ENCODE measurements around the gene BCAR3.
"Not testable (repeated sequence)": the region's sequence is repeated elsewhere in the genome, so short reads cannot be mapped to it uniquely, and the experiment has no call there.

The BCAR3 gene

DNA sequence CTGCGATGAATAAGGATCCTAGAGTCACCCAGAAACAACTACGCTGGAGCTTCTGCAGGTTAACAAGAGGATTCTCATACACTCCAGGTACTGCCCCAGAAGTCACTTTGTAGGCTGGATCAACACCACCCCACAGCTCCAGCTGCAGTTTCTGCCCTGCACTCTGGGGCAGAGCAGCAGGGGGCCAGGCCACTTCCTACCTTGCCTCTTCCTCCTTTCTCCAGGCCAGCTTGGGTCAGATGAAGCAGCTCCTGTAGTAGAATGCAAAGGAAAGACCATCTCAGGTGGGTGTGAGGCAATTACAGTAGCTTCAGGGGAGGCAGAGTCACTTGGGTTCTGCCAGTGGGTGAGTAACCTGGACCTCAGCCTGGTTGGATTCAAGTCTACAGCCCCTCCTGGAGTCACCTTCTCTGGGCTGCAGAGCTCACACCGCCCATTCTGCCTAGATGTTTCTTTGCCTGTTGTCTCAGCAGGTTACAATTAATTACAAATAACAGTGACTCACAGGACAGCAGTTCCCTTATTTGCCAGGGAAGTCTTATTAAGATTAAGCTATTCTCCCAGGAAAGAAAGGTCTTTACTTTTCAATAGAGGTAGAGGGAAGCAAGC, 24.4 kb upstream of the BCAR3 start:
- no peak for DNase-seq

GRCh38 chr1:93704052-93704451, 22.4 kb upstream of the BCAR3 start:
- no peak for DNase-seq

GRCh38 chr1:93703643-93704042, 22.0 kb upstream of the BCAR3 start:
- no peak for DNase-seq

GRCh38 chr1:93702828-93703183, 21.2 kb upstream of the BCAR3 start:
- DNase-seq, result no peak

GRCh38 chr1:93702111-93702827, 20.6 kb upstream of the BCAR3 start:
- no peak for DNase-seq

DNA sequence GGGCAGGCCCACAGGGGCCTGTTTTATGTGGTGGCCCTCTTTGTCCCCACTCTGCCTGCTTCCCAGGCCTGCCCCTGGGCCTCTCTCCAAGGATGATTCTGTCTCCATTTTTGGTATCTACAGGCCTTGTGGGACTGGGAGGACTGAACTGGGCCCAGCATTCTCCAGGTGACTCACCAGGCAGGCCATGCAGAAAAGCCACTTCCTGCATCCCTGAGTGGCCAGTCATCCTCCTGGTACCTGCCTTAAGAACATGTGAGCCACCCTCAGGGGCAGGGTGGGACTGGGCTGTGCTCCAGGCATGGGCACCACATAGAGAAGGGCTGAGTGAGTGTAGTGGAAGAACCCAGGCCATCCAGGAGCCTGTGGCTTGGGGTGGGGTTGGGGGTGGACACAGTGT, 20.0 kb upstream of the BCAR3 start:
- no peak for DNase-seq

- DNase-seq, result no peak
Observed at GRCh38 chr1:93700532-93701469, 19.2 kb upstream of the BCAR3 start.

- DNase-seq, result no peak
Observed at GRCh38 chr1:93699503-93700168, 18.0 kb upstream of the BCAR3 start.

DNA sequence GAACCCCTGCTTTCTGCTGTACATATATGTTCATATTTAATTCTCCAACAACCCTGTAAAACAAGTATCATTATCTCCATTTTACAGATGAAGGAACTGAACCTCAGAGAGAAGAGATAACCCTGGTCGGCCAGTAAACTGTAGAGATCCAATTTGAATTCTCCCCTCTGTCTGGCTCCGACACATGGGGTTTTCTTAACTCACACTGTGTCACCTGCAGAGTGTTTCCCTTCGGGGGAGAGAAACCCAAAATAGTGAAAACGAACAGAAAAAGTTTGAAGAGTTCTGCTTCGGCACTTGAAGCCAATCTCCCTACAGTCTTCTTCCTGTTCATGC, 17.4 kb upstream of the BCAR3 start:
- no peak for DNase-seq

DNA sequence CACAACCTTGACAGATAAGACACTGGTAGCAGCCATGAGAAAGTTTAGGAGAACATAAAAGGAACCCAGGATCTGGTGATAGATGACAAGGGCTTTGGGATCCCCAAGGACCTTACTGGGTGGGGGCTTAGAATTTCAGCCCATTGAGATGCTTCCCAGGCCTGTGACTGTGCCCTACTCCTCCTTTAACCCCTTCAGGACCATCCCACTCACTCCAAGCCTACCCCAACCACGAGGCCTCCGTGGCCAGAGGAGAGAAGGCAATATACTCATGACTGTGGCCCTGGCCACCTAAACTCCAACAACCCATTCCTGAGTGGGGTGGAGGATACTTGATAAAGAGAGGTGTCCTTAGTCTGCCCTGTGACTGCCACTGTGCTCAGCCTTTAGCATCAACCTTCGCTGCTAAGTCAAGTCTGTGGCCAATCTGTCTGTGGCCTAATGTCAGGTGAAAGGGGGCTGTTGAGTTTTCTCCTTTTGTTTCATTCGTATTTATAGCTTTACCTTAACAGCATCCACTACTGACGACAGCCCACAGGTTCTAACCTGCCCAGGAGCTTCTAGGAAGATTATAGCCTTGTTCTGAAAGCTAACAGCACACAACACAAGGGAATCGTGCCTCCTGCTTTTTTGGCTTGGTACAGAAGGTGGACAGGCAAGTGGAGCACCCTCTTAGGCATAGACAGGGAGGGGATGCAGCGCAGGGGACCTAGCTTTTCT, 16.9 kb upstream of the BCAR3 start:
- DNase-seq, result no peak

DNA sequence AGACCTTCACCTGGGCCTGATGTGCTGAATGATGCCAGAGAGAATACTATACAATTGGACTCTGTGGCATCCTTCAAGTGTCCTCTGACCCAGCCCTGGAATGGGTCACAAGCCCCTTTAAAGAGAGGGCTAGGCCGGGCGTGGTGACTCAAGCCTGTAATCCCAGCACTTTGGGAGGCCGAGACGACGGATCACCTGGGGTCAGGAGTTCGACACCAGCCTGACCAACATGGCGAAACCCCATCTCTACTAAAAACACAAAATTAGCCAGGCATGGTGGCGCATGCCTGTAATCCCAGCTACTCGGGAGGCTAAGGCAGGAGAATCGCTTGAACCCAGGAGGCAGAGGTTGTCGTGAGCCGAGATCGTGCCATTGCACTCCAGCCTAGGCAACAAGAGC, 15.9 kb upstream of the BCAR3 start:
- not testable (repeated sequence) for DNase-seq

GRCh38 chr1:93695411-93696005, 13.9 kb upstream of the BCAR3 start:
- no peak for DNase-seq

DNA sequence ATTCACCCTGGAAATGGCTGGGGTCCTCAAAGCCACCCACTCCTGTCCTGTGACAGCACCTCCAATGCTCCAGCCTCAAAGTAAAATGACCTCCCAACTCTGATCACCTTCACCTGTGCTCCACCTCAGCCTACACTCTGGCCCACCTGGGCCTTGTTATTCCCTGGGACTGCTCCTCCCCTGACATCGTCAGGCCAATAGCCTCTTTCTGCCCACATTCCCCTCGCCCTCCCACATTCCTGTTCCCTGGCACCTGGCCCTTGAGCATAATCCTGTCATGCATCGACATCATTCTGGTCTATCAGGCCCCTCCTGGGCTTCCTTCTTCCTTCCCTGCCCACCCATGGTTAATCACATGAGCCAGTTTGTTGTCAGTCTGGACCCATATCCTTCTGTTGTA, 13.2 kb upstream of the BCAR3 start:
- DNase-seq, result no peak

DNA sequence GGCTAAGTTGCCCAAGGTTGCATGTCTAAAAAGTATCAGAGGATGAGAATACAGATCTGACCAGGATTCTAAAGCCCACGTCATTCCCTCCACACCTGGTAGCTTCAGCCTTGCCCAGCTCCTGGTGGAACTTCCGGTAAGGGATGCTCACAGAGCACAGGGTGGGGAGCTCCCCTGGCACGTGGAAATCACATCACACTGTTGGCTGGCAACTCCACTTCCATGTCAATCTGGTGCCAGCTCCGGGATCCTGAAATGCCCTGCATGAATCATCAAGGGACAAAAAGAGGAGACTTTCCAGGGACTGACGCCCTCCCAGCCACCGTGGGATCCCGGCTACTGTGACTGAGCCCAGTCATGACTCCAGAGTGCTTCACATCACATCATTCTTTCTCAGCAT, 12.4 kb upstream of the BCAR3 start:
- DNase-seq, result no peak

DNA sequence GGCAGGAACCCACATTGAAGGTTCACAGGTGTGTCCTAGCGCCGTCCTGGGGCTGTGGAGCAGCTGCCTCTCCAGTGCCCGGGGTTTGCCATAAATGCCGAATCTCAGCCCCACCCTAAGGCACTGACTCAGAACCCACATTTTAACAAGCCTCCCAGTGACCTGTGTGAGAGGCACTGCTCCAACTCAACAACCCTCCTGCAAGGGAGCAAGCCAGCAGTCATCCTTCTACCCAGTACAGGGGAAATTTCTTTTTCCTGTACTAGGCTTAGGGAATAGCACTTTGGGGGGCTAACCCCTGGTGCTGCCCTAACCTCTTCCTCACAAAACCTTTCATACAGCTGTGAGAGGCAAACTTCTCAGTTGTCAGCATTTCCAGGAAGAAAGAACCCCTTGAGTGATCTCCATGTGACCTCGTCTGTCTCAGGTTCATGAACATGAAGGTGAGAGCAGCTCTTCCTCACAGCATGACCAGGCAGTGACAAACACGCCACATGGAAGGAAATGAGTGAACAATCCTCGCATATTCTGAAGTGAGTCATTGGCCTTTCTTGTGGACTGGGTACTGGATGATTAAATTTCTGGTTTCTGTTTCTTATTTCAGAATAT, 11.4 kb upstream of the BCAR3 start:
- DNase-seq, result peak; percentile 56 to 66

DNA sequence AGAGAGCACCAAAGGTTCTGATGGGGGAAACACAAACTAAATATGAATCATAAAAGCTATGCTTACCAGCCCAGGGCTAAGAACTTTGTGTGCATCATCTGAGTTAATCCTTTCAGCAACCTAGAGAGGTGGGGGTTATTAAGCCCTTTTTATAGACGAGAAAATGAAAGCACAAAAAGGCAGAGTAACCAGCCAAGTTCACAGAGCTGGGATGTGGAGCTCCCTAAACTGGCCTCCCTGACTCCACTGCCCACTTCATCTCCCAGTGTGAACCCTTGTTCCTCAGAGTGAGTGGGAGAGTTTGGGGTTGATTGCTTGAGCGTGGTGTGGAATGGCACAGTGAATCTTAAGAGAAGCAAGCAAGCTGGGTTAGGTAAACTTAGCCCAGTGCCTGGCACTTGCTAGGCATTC, 10.8 kb upstream of the BCAR3 start:
- no peak for DNase-seq

GRCh38 chr1:93692026-93692425, 10.4 kb upstream of the BCAR3 start:
- no peak for DNase-seq

GRCh38 chr1:93690921-93691789, 9.5 kb upstream of the BCAR3 start:
- no peak for DNase-seq

DNA sequence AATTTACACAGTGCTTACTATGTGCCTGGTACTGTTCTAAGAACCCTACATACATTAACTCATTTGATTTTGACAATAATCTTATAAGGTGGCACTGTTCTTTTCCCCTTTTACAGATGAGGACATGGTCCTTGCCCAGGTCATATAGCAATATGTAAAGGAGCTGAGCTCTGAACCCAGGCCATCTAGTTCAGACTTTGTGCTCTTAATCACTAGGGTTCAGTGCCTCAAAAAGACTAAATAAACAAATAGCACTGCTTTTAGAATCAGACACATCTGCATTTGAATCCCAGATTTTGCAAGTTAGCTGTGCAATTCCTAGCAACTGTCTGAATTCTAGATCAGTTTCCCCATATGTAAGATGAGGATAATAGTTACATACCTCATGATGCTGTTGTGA, 8.7 kb upstream of the BCAR3 start:
- DNase-seq, result no peak

GRCh38 chr1:93689521-93690223, 8.0 kb upstream of the BCAR3 start:
- no peak for DNase-seq
